ENCODE results near the gene GBGT1.
"Not testable (repeated sequence)": the region's sequence is repeated elsewhere in the genome, so short reads cannot be mapped to it uniquely, and the experiment has no call there.

GBGT1 gene

DNA sequence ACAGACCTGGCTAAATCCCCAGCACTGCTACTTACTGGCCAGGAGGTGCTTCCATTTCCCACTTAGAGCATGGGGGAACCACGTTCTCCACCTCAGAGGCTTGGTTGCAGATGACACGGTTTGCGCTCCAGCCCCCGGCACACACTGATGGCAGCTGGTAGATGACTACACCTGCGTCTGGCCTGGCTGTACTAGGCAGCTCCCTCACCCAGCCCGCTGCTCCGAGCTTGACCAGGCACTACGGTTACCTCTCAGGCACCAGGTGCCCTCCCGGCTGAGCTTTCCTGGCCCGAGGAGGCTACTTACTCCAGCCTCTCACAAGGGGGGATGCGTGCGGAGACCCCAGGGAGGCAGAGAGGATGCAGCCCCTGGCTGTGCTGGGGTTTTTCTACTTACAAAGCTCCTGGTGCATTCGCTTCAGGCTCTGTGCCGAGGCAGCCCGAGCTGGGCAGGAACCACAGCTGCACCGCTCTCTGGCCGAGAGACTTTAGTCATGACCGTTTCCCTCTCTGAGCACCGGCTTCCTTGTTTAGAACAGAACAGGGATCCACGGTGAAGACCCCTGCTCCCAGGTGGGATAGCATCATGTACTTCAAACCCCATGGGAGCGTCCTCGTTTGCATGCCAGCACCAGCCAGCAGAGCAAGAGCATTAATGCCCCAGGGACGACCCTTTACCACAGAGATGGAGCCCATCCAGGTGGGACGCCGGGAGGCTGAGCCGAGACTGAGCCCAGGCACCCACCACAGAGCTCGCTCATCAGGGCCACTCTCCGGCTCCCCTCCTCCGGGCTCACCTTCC, 7.6 kb upstream of the GBGT1 start:
- no peak for DNase-seq (ENCODE audit: low read depth, low spot score)
- TF ChIP-seq, protein P1, sequence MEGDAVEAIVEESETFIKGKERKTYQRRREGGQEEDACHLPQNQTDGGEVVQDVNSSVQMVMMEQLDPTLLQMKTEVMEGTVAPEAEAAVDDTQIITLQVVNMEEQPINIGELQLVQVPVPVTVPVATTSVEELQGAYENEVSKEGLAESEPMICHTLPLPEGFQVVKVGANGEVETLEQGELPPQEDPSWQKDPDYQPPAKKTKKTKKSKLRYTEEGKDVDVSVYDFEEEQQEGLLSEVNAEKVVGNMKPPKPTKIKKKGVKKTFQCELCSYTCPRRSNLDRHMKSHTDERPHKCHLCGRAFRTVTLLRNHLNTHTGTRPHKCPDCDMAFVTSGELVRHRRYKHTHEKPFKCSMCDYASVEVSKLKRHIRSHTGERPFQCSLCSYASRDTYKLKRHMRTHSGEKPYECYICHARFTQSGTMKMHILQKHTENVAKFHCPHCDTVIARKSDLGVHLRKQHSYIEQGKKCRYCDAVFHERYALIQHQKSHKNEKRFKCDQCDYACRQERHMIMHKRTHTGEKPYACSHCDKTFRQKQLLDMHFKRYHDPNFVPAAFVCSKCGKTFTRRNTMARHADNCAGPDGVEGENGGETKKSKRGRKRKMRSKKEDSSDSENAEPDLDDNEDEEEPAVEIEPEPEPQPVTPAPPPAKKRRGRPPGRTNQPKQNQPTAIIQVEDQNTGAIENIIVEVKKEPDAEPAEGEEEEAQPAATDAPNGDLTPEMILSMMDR (IDR thresholded peaks at IDR 0.05; ENCODE audit: low read depth, low read length) = no peak
- in situ Hi-C loops (cut with HindIII; ENCODE audit: low sequenced_read_pairs) = no loop called here
- H3K4me3 ChIP-seq (ENCODE audit: low read depth, low read length) = no peak overlapping the region

DNA sequence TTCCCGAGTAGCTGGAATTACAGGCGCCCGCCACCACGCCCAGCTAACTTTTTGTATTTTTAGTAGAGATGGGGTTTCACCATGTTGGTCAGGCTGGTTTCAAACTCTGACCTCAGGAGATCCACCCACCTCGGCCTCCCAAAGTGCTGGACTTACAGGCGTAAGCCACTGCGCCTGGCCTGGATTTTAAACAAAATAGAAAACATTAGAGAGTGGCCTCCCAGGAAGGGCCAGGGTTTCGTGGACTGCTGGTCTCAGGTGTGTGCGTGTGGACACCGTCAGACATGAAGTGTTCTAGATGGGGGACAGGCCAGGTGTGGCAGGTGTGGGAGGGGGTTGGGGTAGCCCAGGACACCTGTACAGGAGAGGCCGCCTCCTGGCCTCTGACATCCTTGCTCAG, 7.0 kb upstream of the GBGT1 start:
- no peak for DNase-seq (ENCODE audit: low read depth, low spot score)
- TF ChIP-seq, protein P1 (IDR thresholded peaks at IDR 0.05; ENCODE audit: low read depth, low read length) = no peak
- H3K4me3 ChIP-seq (ENCODE audit: low read depth, low read length) = no peak overlapping the region
- in situ Hi-C loops (cut with HindIII; ENCODE audit: low sequenced_read_pairs) = no loop called here

DNA sequence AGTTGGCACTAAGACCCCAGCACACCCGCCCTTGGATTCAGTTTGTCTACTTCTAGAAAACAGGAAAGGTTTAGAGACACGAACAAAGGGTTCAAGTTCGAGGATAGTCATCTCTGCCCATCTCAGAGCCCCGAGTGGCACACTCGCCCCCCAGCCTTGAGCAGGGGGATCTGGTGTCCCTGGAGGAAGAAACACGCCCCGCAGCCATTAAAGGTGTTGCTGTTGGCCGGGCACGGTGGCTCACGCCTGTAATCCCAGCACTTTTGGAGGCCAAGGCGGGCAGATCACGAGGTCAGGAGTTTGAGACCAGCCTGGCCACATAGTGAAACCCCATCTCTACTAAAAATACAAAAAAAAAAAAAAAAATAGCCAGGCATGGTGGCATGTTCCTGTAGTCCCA, 6.0 kb upstream of the GBGT1 start:
- H3K4me3 ChIP-seq (ENCODE audit: low read depth, low read length); DNase-seq (ENCODE audit: low read depth, low spot score); in situ Hi-C loops (cut with HindIII; ENCODE audit: low sequenced_read_pairs): not testable (repeated sequence)

DNA sequence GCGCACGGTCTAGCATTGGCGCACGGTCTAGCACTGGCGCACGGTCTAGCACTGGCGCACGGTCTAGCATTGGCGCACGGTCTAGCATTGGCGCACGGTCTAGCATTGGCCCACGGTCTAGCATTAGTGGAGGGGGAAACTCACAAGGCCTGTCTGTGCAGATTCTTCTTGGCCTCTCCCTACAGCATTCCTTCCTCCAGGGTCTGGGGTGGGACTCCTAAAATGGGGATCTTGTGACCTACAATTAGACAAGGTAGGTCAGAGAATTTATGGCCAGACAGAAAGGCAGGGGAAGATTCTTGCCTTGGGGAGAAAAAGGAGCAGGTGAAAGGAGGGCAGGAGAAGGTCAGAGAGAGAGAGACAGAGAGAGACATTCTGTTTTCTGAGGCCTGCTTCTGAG, 5.4 kb upstream of the GBGT1 start:
- H3K4me3 ChIP-seq (ENCODE audit: low read depth, low read length) = no peak overlapping the region
- in situ Hi-C loops (cut with HindIII; ENCODE audit: low sequenced_read_pairs) = no loop called here
- TF ChIP-seq, protein P1 (IDR thresholded peaks at IDR 0.05; ENCODE audit: low read depth, low read length) = no peak
- no peak for DNase-seq (ENCODE audit: low read depth, low spot score)

DNA sequence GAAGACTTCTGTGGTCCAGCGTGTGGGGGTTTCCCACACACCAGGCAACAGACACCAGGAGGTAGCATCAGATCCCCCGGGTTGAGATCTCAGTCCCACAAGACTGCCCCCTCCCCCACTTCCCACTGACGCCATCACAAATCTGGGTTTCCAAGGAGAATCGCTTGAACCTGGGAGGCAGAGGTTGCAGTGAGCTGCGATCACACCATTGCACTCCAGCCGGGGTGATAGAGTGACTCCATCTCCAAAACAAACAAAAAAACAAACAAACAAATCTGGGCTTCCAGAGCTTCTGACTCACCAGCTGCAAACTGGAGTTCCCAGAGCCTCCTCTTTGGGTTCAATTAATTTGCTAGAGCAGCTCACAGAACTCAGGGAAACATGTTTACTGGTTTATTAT, 4.7 kb upstream of the GBGT1 start:
- TF ChIP-seq, protein P1 (IDR thresholded peaks at IDR 0.05; ENCODE audit: low read depth, low read length) = no peak
- H3K4me3 ChIP-seq (ENCODE audit: low read depth, low read length) = no peak overlapping the region
- DNase-seq (ENCODE audit: low read depth, low spot score) = no peak
- in situ Hi-C loops (cut with HindIII; ENCODE audit: low sequenced_read_pairs) = no loop called here

DNA sequence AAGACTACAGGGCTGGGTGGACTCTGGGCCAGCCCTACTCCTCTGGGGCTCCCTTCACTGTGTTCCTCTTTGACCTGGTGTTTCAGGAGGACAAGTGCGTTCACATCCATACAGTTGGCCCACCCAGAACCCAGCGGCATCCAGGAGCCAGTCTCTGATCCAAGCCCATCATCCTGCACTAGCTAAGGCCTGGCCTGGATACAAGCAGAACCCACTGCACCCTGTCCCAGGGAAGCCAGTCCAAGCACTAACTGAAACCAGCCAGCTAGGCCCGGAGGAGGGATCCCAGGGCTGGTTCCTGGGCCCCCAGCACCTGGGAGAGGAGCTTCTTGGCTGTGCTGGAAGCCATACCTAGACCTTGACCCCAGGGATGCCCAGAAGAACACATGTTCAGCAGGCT, 4.1 kb upstream of the GBGT1 start:
- H3K4me3 ChIP-seq (ENCODE audit: low read depth, low read length) = no peak overlapping the region
- in situ Hi-C loops (cut with HindIII; ENCODE audit: low sequenced_read_pairs) = no loop called here
- no peak for DNase-seq (ENCODE audit: low read depth, low spot score)
- TF ChIP-seq, protein P1 (IDR thresholded peaks at IDR 0.05; ENCODE audit: low read depth, low read length) = no peak

DNA sequence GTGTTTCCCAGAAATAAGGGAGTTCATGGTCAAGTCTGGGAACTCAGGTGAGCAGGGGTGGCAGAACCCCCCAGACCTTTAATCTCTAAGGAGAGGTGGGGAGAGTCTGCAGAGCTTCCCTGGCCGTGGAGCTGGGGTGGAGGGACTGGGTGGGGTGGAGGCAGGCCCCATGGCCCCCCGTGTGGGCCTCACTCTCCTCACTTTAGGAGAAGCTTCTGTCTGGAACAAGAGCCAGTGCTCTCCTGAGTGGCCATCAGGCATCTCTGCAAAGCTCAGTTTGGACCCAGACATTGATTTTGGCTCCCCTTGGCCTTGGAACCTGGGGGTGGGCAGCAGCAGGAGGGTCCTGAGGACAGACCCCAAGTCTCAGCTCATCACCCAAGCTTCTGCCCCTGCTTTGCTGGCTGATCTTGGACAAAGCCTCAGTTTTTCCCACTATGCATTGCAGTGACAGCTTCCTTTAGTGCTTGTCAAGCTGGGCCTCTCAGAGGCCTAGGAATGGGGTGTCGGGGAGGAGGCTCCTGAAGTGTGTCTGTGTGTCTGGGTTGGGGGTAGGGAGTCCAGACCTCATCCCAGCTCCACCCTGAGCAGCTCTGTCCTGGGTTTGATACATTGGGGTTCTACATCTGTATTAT, 3.5 kb upstream of the GBGT1 start:
- H3K4me3 ChIP-seq (ENCODE audit: low read depth, low read length) = no peak overlapping the region
- TF ChIP-seq, protein P1 (IDR thresholded peaks at IDR 0.05; ENCODE audit: low read depth, low read length) = no peak
- no peak for DNase-seq (ENCODE audit: low read depth, low spot score)
- in situ Hi-C loops (cut with HindIII; ENCODE audit: low sequenced_read_pairs) = no loop called here

Measured in astrocyte of the spinal cord (primary cell).